Stimulated activated CD4-positive, alpha-beta T cell treated with anti-CD3 and anti-CD28 coated beads, TNF-alpha, amount 100 ng/mL, for 4 hours (primary cell): ENCODE data around the gene HLA-DOA.

Source experiments
- DNase-seq, 3 experiments: peaks; one replicate each; pipeline ENCODE4 v3.0.0-alpha.2; 2020; ENCODE audit warnings: low read depth in 3 of 3

The HLA-DOA gene

DNA sequence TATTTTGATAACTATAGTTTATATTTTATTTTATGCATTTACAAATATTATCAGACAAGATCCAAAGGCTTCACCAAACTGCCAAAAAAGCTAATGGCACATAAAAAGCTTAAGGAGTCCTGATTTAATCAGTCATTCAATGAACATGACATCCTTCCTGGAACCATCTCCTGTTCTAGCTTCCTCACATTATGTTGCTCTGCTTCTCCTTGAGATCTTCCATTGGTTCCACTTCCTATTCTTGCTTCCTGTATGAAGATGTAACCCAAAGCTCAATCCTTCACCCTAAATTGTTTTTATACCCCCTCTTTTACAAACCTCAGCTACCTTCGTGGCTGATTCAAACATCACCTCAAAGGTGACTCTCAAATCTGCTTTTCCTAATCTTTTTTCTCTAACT lies 45.5 kb downstream of the HLA-DOA start:
- DNase-seq: no peak

DNA sequence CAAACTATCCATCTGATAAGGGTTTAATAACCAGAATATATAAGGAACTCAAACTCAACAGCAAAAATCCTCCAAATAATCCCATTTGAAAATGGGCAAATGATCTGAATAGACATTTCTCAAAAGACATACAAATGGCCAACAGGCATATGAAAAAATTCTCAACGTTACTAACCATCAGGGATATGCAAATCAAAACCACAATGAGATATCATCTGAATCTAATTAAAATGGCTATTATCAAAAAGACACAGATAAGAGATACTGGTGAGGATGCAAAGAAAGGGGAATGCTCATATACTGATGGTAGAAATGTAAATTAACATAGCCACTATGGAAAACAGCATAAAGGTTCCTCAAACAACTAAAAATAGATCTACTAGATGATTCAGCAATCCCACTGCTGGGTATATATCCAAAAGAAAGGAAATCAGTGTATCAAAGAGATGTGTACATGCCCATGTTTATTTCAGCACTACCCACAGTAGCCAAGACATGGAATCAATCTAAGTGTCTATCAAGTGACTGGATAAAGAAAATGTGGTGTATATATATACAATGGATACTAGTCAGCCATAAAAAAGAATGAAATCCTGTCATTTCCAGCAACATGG lies 47.1 kb downstream of the HLA-DOA start:
- no peak for DNase-seq

DNA sequence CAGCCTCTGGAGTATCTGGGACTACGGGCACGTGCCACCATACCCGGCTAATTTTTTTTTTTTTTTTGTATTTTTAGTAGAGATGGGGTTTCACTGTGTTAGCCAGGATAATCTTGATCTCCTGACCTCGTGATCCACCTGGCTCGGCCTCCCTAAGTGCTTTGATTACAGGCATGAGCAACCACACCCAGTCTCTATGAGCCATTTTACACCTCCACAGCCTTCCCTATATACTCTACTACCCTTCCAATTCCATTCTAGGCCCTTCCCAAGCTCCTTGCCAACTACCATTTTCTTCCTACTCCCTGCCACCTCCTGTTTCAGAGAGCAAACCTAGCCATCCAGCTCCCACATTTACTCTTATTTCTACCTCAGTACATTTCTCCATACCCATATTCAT lies 48.8 kb downstream of the HLA-DOA start:
- no peak for DNase-seq

DNA sequence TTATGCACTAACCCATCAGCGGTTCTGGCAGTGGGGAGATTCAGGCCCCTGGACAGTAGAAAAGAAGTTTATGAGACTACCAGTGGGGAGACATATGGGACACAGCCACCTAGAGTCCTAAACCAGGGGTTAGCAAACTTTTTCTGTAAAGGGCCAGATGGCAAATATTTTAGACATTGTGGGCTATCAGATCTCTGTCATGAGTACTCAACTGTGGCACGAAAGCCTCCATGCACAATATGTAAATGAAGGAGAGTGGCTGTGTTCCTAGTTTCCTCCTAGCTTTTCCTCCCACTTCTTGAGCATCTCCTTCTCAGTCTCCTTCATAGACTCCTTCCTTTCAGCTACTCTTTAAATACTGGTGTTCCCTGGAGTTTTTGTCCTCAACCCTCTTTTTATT lies 53.2 kb downstream of the HLA-DOA start:
- no peak for DNase-seq

DNA sequence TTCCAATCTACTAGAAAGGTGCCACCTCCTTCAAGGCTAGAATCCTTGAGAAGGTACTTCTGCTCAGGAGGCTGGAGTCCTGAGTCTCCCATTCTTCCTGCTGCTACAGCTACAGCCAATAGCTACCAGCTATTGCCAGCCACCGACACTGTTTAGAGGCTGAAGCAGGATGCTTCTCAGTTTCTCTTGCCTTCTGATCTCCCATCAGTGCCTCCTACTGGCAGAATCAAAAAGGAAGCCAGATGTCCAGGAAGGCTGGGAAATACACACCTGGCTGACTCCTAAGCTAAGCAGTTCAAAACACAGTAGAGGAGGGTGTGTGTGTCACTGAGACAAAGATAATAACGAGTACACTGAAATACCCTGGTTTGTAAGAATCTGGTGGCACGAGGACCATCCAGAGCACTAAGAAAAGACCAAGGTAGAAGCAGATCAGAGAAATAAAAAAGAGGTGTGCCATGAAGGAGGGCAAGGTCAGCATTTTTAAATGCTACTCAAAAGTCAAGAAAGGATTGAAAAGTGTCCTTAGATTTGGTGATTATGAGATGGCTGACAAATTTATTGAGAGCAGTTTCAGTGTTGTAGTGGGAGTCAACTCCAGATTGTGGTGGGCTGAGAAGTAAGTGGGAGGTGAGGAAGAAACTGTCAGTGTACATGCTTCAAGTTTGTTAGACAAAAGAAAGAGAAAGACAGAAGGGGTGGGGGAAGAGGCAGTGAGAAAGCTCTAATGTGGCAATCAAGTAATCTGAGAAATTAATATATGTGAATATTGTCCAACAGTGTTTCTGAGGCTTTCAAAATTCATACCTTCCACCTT lies 54.2 kb downstream of the HLA-DOA start:
- DNase-seq: no peak

DNA sequence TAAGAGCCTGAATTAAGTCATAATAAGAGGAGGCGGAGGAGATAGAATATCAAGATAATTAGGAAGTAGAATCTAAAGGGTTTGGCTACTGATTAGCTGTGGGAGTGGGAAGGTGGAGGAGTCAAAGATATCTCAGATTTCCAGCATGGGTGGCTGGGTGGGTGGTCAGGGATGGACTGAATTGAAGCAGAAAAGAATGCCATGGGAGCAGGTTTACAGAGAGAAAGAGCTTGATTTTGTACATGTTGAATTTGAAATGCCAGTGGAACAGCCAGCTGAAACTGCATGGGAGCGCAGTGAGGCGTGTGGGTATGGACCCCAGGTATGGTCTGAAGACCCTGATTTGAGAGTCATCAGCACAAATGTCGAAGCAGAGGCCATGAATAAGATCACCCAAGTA lies 55.1 kb downstream of the HLA-DOA start:
- DNase-seq: no peak
